HG02571 (cell line): Measurements from ENCODE around the gene ATP1A2.

Source experiments
- ATAC-seq: cut with Tn5 transposase; IDR thresholded peaks from one replicate; pipeline ENCODE4 v1.9.1; 2021; ENCODE audit warnings: mild to moderate bottlenecking, moderate library complexity; ENCODE audit not compliant: unreplicated experiment

Gene ATP1A2

DNA sequence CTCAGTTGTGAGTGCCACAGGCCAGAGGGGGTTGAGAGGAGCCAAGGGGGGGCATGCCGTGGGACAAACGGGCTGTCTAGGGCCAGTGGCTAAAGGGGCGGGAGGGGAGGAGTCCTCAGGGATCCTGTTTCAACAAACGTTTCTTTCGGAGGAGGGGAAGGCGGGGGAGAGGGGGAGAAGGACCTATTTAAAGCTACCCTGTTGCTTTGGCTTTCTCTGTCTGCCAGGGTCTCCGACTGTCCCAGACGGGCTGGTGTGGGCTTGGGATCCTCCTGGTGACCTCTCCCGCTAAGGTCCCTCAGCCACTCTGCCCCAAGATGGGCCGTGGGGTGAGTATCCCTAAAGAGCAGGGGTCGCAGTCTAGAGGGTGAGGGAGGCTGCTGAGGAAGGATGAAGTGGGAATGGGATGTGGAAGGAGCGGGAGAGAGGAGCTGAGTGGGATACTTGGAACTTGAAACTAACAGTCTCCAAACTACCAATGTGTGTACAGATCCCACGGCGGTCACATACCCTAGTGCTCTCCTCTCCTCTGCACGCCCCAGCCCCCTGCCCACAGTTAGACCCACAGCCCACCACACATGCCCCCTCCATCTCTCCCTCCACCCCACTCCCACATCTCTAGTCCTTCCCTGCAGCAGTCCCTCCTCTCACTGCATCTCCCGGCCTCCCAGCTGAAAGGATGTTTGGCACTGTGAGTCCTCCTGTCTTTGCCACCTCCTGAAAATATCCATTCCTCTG, at the start of gene ATP1A2:
TSS of gene ATP1A2 (plus strand) at position 215 of the 738 bp plus-strand sequence. CDS start at position 318, 103 bp downstream.
- ATAC-seq = no peak

DNA sequence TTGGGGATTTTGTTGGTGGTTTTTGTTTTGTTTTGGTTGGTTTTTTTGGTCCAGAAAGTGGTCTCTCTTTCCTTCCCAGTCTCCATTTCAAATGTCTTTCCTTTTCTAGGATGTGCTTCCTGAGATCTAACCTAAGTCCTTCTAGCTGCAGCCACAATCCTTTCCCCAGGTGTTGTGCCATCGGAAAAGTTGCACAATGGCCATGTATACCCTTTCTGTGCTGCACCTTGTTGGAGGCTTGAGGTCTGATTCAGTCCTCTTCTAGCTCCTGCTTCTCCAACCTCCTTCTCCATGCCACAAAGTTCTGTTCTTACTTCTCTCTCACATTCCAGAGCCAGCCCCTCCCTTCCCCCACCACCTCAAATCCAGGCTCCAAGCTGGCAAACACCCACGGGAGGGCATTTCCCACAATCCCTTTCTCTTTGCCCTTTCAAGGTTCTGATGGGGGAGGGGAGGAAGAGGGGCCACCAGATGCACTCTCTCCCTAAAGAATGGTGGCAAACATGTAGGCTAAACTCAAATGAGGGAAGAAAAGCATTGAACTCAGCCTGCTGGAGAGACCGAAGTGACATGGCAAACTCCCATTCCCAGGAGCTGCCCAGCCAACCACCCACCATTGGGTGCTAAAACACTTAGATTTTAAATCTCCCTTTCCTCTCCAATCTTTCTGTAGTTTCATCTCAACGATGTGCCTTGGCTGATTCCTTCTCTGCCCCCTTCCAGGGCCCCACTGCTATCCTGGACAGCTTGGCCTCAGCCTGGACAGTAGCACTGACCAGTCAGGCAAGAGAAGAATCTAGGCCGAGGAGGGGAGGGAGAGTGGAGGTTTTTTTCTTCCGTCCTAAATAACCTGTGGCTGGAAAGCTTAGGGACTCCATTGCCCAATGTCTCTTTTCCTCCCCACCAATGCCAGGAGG, 48.5 kb upstream of the ATP1A2 start:
- no peak for ATAC-seq

DNA sequence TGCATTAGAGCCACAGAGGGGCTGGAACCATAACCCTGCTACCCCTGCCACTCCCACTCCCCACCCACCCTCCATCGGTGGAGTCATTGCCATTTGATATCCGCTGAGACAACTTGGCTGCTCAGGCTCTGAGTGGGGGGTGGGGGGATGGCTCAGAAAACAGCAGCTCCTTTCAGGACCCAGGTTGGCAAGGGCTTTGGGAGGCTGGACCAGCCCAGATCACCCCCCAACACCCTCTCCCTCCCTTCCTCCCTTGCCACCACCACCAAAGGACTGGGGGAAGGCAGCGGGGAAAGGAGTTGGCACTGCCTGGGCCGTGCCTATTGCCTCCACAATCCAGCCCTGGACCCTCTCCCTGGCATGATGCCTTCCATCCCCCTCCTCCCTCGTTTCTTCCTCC, 47.3 kb upstream of the ATP1A2 start:
- ATAC-seq = no peak

DNA sequence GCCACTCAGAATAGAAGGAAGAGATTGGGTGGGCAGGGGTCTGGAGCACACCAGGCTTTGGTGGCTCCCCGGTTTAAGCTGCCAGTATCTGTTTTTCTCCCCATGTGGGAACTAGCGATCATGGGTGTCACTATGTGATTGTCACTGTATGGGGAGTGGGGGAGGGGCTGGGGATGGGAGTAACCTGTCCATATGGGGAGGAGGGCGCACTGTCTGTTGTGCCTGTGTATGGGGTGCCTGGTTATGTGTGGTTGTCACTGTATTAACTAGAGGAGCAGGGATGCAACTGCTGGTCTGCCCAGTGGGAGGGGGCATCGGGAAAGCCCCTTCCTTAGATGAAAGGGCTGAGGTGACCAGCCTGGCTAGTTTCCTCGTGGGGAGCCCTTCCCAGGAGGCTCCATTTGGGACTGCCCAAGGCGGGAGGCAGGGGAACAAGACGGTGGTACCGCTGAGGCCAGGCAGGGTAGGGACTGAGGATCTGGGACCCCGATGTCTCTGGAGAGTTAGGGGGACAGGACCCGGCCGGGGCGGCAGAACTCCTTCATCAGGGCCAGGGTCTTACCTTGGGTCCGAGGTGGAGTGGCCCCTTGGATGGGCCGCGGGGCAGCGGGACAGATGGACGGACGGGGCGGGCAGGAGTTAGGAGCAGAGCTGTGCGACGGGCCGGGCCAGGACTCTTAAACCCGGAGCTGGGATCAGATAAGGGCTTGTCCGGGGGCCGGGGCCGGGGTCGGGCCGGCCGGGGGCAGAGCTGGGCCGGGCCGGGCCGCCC, 45.9 kb upstream of the ATP1A2 start, which contains the start of gene KCNJ10:
TSS of gene KCNJ10 (minus strand) at position 701 of the 772 bp plus-strand sequence. CDS start 27,628 bp downstream, outside the sequence.
- ATAC-seq = no peak

DNA sequence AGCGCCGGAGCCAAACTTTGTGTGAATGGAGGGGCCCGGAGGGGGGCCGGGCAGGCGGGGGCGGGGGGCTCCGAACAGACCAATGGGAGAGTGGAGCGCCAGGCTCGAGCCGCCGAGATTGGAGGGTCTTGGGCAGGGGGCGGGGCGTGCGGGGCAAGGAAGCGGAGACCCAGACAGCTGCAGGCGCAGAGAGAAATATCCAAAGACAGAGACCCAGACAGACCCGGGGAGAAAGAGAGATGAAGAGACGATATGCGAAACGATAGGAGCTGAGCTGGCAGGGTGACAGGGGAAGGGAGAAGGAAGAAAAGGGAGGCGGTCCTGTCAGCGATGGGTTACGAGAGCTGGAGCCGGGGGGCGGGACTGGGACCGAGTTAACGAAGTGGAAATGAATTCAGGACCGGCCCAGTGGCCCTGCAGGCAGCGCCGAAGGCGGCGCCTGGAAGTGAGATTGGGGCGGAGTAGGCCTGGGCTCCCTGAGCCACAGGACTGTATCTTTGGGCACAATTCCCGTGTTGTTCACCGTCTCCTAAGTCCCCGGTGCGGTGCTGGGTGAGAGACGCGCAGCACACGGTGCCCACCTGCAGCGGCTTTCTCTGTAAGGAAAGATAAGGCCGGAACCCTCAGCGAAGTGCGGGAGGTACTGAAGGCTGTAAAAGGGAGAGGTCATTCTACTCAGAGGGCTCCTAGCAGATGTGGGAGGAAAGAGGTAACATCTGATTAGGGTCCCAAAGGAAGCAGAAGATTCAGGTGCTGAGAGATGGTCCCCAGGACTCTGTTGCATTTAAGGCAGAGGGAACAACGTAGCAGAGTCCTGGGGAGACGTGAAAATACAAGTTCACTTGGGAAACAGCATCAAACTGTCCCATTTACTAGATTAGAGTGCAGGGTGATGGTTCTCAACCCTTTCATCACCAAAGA, 45.1 kb upstream of the ATP1A2 start:
- ATAC-seq = no peak

DNA sequence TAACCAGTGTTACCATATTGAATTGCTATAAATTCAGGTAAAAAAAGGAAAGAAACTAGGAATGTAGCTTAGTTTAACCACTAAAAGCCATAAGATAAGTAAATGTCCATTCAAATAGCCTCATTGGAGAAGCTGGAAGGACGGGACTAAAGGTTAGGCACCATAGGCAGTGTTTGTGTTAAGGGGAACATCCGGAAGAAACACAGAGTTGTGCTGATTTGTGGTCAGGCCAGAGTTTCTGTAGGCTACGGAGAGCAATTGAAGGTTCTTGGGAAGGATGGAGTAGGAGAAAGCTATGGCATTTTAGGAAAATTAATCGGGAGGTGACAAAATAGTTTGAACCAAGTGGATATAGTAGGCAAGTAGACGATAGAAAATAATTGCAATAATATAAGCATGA, 44.3 kb upstream of the ATP1A2 start:
- ATAC-seq = no peak

DNA sequence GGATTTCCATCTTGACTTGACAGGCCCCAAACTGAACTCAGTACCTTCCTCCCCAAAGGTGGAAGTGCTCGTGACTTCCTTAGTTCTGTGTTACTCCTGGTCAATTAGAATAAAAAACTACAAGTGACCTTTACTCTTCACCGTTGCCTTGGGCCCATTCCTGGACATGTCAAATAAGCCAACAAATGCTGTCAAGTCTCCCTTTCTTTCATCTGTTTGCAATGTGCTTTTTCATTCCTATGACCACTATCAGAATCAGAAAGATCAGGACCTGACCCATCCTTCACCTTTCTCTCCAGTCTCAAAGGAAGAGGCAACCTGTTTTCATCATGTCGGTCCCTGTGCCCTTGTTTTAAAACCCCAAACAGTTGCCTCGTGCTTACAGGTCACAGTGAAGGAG, 40.7 kb upstream of the ATP1A2 start:
- no peak for ATAC-seq

DNA sequence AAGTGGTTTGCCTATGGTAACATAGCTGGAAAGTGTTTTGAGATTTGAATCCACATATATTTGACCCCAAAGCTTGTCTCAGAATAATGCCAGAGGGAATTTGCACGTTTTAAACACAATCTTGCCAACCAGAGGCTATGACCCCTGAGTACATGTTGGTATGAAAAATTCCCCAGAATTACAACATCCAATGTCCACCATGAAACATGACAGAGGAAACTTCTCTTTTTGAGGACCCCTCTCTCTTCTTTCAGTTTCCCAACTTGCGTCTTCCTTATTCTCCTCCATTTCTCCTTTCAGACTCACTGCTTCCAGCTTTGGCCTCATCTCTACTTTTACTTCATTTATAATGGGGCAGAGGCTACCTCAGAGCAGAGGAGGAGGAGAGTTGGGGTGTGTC, 39.7 kb upstream of the ATP1A2 start:
- ATAC-seq = no peak

DNA sequence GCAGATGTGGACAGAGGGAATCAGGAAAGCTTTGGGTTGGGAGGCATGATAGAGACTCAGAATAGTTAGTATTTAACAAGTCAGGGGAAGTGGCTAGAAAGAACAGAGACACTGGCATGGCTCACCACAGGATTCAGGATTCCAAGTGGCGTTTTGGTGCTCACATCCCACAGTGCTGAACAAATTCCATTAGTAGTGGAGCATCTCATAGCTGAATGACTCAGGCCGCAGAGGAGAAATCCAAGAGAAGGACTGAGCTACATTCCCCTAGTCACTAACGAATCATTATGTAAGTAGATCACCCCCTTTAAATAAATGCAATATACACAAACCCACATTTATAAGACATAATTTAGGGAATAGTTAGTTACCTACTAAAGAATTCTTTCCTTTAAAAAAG, 39.3 kb upstream of the ATP1A2 start:
- ATAC-seq = no peak

DNA sequence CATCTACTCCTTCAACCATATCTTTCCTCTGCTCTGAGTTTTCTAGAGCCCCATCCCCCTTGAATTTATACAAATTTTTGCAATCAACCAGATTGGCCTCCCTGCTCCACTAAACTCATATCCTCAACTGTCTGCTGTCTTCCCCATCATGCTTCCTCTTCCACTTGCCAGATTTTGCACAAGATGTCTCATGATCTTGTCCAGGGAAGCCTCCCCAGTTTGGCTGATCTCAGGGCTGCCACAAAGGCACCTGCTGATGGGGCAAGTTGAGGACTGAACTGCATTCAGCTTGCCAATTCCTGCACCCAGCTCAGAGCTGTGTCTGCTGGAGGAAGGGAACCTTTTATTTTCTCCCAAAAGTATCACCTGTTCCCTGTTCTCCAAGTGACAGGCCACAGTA, 38.1 kb upstream of the ATP1A2 start:
- no peak for ATAC-seq

DNA sequence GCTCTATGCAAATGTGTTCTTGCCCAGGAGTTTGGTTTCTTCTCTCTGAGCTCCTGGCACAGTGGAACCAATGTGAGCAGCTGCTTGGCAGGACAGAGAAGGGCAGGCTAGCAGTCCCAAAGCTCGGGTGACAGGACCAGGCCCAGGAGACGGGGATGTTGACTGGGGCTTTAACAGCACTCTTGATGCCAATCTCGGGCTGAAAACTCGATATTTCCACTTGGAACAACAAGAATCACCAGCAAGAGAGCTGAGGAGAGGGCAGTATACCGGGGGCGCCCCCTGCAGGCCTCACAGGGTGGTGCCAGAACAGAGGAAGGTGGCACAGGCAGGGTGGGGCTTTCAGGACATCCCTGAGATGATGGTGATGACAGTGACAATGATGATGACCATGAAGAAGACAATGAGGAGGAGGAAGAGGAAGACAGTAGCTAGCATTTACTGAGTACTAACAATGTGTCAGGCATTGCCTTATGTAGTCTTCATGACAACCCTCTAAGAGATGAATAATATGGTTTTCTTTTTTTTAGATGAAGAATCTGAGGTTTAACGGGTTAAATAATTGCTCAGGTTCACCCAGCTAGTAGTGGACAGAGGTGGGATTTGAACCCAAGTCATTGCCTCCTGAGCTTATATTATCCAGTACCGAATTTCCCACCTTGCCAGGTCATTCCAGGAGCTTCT, 36.9 kb upstream of the ATP1A2 start:
- ATAC-seq = no peak

DNA sequence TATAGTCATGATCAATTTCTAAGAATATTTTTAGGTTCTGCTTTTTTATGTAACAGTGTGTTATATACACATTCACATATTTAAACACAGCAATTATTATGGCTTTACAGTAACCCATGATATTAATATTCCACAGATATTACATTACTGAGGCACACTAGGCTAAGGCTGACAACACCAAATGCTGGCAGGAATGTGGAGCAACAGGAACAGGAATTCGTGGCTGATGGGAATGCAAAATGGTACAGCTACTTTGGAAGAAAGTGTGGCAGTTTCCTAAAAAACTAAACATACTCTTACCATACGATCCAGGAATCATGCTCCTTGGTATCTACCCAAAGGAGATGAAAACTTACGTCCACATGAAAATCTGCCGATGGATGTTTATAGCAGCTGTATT, 36.1 kb upstream of the ATP1A2 start:
- ATAC-seq = no peak

DNA sequence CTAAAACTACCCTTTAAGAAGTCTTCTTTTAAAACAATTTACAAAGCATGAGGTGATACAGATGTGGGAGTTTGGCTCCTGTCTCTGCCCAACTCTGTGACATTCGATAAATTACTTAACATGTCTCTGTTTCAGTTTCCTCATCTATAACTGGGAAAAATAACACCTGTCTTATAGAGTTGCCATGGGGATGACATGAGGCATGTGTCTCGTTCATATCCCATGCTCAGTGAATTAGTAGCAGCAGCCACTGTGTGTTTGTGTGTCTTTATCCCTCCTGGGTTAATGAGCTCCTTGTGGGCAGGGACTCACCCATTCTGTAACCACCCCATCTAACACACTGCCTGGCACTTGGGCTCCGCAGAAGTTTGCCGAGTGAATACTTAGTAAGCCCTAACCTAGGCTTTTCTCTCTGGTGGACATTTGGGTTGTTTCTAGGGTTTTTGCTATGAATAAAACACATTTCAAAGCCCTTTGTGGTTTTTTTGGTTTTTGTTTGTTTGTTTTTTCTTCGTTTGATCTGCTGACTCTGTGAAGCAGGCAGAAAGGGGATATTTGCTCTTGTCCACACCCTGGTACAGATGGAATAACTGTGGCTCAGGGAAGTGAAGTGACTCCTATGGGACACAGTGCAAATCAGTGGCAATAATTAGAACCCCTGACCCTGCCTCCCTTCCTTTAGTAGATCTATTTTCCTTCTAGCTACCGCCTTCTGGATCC, 35.0 kb upstream of the ATP1A2 start:
- ATAC-seq = no peak

DNA sequence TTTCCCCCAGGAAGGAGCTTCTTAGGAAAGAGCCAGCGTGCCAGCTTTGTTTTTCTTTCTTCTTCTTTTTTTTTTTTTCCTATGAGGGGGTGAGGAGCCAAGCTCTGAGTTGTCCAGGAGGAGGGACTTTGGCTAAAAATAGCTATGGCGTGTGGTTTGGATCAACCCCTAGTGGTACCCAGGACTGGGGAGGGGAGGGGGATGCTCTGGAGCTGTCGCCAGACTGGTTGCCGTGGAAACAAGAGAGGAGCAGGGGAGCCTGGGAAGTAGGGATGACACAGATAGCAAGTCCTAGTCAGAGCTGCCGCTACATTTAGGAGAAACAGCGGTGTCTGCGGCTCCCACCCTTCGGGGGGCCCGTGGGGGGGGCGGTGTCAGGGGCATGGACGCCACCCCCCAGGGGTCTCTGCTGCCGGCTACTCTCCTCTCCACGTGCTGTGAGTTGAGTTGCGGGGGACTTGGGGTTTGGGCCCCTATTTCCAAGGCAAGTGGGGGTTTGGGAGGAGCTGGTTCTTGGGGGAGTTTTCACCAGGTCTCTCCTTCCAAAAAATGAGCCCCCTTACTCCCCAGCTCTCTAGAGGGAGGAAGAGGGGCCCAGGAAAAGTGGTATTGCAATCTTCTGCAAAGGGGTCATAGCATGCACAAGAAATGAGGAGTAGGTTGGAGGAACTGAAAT, 34.2 kb upstream of the ATP1A2 start, which contains the start of gene KCNJ9:
TSS of gene KCNJ9 (plus strand) at position 278 of the 676 bp plus-strand sequence. CDS start 2,493 bp downstream, outside the sequence.
- ATAC-seq = no peak

DNA sequence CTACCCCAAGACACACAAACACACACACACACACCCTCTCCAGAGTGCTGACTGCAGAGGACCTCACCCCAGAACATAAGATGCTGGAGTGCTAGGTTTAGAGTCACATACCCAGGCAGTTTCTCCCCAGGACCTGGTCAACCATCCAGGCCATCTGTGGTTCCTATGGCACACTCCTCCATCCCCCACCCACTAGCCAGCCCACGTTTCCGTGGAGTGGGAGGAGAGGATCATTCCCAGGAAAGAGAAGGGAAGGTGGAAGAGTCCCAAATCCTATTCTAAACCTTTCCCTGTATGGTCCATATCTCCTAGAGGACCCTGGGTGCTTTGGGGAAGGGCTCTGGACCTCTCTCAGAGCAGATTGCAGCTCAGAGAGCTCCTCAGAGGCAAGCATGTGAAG, 33.1 kb upstream of the ATP1A2 start:
- ATAC-seq = no peak

DNA sequence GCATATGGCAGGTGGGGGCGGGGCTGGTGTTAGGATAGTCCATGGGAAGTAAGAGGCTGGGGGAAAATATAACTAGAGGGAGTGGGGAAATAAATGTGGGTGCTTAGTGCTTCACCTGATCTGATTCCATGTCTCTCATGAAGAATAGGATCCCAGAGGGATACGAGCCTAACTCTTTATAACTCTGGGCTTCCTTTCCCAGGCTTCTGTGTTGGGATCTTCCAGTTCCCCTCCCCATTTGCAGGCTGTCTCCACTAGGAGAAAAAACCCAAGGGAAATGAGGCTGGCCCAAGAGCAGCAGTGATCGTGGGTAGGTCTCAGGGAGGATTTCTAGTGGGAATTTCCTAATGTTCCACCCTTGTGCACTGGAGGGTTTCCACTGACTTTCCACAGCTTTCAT, 32.6 kb upstream of the ATP1A2 start:
- ATAC-seq = no peak

DNA sequence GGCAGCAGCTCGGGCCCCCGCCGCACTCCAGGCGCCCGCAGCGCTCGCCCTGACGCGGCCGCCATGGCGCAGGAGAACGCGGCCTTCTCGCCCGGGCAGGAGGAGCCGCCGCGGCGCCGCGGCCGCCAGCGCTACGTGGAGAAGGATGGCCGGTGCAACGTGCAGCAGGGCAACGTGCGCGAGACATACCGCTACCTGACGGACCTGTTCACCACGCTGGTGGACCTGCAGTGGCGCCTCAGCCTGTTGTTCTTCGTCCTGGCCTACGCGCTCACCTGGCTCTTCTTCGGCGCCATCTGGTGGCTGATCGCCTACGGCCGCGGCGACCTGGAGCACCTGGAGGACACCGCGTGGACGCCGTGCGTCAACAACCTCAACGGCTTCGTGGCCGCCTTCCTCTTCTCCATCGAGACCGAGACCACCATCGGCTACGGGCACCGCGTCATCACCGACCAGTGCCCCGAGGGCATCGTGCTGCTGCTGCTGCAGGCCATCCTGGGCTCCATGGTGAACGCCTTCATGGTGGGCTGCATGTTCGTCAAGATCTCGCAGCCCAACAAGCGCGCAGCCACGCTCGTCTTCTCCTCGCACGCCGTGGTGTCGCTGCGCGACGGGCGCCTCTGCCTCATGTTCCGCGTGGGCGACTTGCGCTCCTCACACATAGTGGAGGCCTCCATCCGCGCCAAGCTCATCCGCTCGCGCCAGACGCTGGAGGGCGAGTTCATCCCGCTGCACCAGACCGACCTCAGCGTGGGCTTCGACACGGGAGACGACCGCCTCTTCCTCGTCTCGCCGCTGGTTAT, 31.4 kb upstream of the ATP1A2 start:
- ATAC-seq = no peak
